T-helper 9 cell (primary cell): ENCODE data around the gene MICB.

ENCODE experiments used
- DNase-seq: peaks from one replicate; pipeline ENCODE4 v3.0.0-alpha.2; 2020

Gene MICB

GRCh38 chr6:31543639-31544038 is 45.7 kb downstream of the MICB start:
- no peak for DNase-seq

DNA sequence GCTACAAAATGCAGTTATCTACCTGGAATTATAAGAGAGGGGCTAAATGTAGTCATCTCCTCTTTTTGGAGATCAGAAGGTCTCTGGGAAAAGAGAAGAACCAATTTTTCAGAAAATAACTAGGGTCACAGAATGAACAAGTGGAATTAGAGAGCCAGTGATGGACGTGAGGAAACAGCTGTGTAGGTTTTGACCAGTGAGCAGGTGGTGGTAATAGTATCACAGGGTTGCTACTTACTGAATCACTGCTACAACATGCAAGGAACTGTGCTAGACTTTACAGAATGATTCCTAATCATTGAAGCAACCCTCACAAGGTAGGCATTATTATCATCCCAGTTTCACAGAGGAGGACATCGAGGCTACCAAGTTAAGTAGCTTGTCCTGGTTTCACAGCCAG is 46.7 kb downstream of the MICB start:
- no peak for DNase-seq

- no peak for DNase-seq
These were observed 47.3 kb downstream of the MICB start for GRCh38 chr6:31545291-31545690.

DNA sequence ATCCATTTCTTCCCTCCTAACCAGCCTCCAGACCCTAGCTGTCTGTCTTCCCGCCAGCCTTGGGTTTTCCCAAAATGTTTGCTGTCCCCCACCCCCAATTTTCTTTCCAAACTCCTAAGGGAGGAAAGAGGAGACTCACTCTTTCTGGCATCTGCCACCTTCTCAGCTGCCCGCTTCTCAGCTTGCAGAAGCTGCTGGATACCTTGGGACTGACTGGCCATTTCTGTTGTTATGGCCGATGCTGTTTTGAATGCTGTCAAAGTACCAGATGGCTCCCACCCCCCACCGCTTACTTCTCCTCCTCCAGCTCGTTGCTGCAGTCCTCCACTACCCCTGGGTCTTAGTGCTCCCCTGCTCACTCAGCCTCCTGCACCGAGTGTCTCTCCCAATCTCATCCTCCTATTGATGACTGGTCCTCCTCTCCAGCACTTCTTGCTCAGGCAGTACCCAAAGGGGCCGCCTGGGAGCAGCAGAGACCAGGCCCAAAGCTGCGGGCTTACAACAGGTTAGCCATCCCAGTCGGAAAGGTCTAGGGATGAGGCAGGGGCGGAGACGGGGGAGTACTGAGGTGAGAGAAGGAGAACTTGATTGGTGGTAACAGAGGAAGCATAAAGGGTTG is 48.5 kb downstream of the MICB start, which contains the start of gene ATP6V1G2:
ATP6V1G2 (minus strand) TSS at position 270 of the 619 bp plus-strand sequence; CDS start at position 221, 49 bp downstream.
- peak; percentile 74 for DNase-seq

DNA sequence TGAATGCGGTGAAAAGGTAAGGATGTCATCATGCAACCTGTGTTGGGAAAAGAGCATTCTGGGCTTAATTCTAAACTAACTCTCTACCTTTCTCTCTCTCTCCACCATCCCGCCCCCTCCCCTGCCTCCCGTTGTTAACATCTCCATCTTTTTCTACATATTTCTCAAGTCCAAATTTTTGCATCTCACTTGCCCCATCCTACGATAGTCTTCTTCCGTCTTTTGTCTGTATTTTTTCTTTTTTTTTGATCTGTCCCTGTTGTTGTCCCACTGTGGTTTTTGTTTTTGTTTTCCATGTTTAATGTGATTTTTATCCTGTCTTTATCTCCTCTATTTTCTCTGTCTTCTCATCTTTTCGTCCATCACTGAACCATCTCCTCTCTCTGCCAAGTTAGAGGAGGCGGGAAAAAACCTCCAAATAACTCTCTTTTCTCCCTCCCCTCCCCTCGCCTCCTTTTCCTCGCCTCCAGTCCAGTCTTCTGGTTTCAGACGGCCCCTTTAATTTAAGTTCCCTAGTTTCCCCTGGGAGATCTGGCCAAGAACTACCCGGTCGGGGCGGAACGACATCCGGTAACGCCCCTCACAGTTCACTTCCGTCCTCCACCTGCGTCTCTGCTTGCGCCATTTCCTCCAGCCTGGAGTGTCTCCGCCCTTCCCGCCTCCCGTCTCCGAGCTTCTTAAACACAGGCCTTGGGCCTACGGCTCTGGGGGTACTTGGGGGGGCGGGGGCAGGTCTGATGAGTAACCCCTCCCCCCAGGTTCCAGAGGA is 49.2 kb downstream of the MICB start, which contains the start of gene NFKBIL1:
NFKBIL1 (plus strand) TSS at position 651 of the 769 bp plus-strand sequence; CDS start at position 738, 87 bp downstream.
- peak; percentile 75 for DNase-seq

GRCh38 chr6:31547727-31548543 is 50.0 kb downstream of the MICB start:
- DNase-seq = no peak

DNA sequence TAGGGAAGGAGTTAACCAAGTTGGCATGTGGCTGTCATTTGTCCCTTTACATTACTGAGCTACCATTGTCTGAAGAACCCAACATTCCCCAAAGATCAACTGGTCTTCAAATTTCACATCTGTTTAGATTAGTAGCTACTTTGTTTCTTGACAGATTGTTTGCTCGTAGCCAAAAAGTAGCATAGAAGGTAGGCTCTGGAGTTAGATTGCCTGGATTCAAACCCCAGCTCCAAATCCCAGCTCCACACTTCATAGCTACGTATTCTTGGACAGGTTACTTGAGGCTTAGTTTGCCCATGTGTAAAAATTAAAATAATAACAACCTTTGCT is 50.6 kb downstream of the MICB start:
- no peak for DNase-seq

DNA sequence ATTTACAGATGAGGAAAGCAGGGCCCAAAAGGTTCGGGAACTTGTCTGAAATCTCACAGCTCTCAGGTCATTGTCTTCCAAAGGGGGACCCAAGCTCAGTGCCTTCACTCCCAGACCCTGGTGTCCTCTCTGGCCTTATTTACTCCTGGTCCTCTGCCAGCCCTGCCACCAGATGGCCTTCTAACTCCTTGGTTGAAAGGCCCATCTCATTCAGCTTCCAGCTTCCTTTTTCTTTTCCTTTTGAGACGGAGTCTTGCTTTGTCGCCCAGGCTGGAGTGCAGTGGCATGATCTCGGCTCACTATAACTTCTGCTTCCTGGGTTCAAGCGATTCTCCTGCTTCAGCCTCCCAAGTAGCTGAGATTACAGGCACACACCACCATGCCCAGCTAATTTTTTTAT is 53.4 kb downstream of the MICB start:
- peak; percentile 52 for DNase-seq

- no peak for DNase-seq
These were observed 58.4 kb downstream of the MICB start for GRCh38 chr6:31556307-31556706.

DNA sequence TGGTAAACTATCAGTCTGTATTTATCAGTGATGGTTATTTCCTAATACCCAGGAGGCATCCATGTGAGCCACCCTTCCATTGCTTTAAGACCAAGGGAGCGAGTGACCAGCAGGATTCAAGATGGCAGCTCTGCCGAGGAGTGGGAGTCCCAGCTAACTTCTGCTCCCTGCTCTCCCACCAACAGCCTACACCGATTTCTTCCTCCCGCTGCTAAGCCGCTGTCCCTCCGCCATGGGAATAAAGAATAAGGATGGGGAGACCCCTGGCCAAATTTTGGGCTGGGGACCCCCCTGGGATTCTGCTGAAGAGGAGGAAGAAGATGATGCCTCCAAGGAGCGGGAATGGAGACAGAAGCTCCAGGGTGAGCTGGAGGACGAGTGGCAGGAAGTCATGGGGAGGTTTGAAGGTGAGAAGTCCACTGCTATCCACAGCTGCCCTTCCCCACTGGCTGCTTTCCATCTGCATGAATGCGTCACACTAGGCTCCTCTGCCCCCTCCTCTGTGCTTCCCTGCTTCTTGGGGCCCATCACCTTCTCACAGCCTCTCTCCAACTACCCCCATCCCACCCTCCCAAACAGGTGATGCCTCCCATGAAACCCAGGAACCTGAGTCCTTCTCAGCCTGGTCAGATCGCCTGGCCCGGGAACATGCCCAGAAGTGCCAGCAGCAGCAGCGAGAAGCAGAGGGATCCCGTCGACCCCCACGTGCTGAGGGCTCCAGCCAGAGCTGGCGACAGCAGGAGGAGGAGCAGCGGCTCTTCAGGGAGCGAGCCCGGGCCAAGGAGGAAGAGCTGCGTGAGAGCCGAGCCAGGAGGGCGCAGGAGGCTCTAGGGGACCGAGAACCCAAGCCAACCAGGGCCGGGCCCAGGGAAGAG is 59.7 kb downstream of the MICB start:
- no peak for DNase-seq

GRCh38 chr6:31558318-31558625 is 60.3 kb downstream of the MICB start:
- DNase-seq = no peak

- DNase-seq = peak; percentile 53
These were observed 60.9 kb downstream of the MICB start for GRCh38 chr6:31558631-31559500.

DNA sequence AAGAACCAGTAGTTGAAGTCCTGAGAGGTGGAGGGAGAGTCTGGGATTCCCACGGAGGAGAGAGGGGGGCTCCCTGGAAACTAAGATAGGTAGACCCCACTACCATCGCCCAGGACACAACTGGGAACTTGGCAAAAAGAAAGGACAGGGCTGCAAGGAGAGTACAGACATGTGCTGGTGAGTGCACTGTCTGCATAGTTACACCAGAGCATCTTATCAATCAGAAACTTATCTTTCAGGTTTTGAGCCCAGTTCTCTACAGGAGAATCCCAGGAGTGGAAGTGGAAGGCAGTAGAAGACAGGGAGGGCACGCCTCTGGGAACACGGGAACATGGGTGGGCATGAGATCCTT is 61.6 kb downstream of the MICB start:
- DNase-seq = no peak

- no peak for DNase-seq
These were observed 62.2 kb downstream of the MICB start for GRCh38 chr6:31559958-31560696.

DNA sequence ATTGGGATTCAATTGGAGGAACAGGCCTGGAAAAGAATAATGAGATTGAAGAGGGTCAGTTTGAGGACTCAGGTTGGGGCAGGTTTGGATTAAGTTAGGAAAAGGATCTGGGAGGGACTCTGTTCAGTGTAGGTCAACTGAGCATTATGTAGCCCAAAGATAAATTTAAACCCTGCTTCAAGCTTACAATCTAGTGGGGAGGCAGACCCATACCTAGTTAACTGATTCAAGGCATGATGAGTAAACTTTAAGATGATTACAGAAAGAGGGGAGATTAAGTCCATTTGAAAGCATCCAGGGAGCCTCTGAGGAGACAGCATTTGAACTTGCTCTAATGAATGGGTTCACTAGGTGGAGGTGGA is 62.7 kb downstream of the MICB start:
- DNase-seq = no peak
